Mesothelial cell of epicardium (in vitro differentiated cells): Measurements from ENCODE around the gene MAP4K5. TPM values are rescaled to one million over a fixed set of nuclear protein-coding genes. Genes with fewer than 3 reads are reported as not detected.

Experiments
- DNase-seq, 2 experiments: peaks; one replicate each; pipeline ENCODE4 v3.0.0; 2021; ENCODE audit warnings: low spot score in 2 of 2; ENCODE audit not compliant: unreplicated experiment in 2 of 2
- H3K27ac Mint-ChIP-seq: 2 replicates; pipeline ENCODE4 v1.8.0; 2021; ENCODE audit warnings: mixed read lengths
- H3K27me3 Mint-ChIP-seq: 2 replicates; pipeline ENCODE4 v1.8.0; 2021; ENCODE audit warnings: low read depth, mixed read lengths
- H3K36me3 Mint-ChIP-seq: 2 replicates; pipeline ENCODE4 v1.8.0; 2021; ENCODE audit warnings: mixed read lengths
- H3K4me1 Mint-ChIP-seq: 2 replicates; pipeline ENCODE4 v1.8.0; 2021; ENCODE audit warnings: mixed read lengths
- H3K4me3 Mint-ChIP-seq: 2 replicates; pipeline ENCODE4 v1.8.0; 2021; ENCODE audit warnings: mild to moderate bottlenecking, moderate library complexity, mixed read lengths
- H3K9me3 Mint-ChIP-seq: 2 replicates; pipeline ENCODE4 v1.8.0; 2021; ENCODE audit warnings: mixed read lengths
- total RNA-seq: library from RNA; stranded (reverse); gene quantifications from 3 replicates; pipeline ENCODE4 v1.2.1, GENCODE V29; 2021
- TF ChIP-seq, protein P1 (sequence below): fragments of 200-600 bp; sonication (generic); IDR thresholded peaks from one replicate; pipeline ENCODE4 v1.5.0; 2021; ENCODE audit warnings: antibody characterized with exemption; ENCODE audit not compliant: unreplicated experiment

MAP4K5 gene
- total RNA-seq, 1 donor from 2014 or later: 95.4 TPM

DNA sequence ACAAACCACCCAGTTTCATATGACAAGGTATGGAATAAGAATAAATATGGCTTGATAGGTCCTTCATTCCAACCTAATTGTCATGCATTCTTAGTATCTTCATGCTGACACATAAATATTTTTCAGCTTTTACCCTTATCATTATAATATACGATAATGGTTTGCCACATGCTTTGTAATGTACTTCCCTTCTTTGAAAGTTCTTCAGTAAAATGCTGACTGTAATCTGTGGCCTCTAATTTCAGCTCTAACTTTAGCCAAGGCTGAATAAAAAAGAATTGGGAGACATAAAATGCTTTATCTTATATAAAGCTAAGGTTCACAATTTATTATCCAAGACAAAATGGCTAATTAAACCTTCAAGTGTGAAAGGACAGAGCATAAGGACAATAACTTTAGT, 2.6 kb upstream of the MAP4K5 start:
- TF ChIP-seq, protein P1, sequence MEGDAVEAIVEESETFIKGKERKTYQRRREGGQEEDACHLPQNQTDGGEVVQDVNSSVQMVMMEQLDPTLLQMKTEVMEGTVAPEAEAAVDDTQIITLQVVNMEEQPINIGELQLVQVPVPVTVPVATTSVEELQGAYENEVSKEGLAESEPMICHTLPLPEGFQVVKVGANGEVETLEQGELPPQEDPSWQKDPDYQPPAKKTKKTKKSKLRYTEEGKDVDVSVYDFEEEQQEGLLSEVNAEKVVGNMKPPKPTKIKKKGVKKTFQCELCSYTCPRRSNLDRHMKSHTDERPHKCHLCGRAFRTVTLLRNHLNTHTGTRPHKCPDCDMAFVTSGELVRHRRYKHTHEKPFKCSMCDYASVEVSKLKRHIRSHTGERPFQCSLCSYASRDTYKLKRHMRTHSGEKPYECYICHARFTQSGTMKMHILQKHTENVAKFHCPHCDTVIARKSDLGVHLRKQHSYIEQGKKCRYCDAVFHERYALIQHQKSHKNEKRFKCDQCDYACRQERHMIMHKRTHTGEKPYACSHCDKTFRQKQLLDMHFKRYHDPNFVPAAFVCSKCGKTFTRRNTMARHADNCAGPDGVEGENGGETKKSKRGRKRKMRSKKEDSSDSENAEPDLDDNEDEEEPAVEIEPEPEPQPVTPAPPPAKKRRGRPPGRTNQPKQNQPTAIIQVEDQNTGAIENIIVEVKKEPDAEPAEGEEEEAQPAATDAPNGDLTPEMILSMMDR: no peak
- Mint-ChIP-seq H3K4me1 (peaks cover 23% of the 10 kb centered on the region), H3K36me3 (peaks cover 4% of the 10 kb centered on the region), H3K27ac (no peak overlapping the region), H3K27me3 (peaks cover 2% of the 10 kb centered on the region), H3K4me3 (no peak overlapping the region), H3K9me3 (peaks cover 17% of the 10 kb centered on the region)
- no peak for DNase-seq

DNA sequence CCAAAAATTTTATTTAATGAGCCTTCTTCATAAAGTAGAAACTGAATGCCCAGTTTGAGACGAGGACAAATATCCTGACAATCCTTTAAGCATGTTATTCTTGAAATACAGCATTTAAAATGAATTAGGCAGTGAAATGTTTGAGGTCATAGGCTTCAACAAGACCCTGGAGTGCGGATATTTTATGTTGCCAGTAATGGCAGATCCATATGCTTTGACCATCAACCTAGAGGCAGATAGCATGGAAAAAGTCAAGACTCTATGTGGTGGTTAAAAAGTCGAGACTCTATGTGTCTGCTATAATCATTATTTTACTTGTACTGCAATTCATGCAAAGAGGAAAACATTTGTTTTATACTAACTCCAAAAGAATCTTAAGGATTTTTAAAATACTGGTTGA, 2.0 kb upstream of the MAP4K5 start:
- H3K27ac Mint-ChIP-seq: no peak overlapping the region
- TF ChIP-seq, protein P1: no peak
- peaks cover 29% of the 10 kb centered on the region for H3K4me1 Mint-ChIP-seq
- H3K9me3 Mint-ChIP-seq: peaks cover 17% of the 10 kb centered on the region
- H3K27me3 Mint-ChIP-seq: peaks cover 2% of the 10 kb centered on the region
- H3K4me3 Mint-ChIP-seq: no peak overlapping the region
- no peak for DNase-seq
- peaks cover 4% of the 10 kb centered on the region for H3K36me3 Mint-ChIP-seq

DNA sequence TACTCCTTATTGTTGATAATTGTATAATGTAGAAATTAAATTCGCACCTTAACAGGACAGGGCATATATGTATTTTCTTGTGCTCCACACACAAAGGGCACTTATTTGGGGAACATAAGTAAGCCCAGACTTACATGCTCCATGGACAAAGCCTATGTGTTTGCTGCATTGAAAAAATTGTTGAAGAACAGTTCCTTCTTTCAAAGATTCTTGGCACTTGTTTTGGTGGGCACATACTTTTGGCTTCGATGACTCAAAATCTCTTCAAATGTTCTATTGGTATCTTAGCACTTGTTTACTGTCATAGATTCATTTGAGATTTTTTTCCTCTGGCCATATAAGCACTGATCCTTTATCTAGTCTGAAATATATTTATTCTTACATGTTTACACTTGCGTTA, 1.4 kb upstream of the MAP4K5 start:
- peaks cover 33% of the 10 kb centered on the region for H3K4me1 Mint-ChIP-seq
- peaks cover 4% of the 10 kb centered on the region for H3K36me3 Mint-ChIP-seq
- no peak overlapping the region for H3K4me3 Mint-ChIP-seq
- H3K27me3 Mint-ChIP-seq: peaks cover 2% of the 10 kb centered on the region
- no peak for DNase-seq
- TF ChIP-seq, protein P1: no peak
- H3K27ac Mint-ChIP-seq: no peak overlapping the region
- H3K9me3 Mint-ChIP-seq: peaks cover 17% of the 10 kb centered on the region

DNA sequence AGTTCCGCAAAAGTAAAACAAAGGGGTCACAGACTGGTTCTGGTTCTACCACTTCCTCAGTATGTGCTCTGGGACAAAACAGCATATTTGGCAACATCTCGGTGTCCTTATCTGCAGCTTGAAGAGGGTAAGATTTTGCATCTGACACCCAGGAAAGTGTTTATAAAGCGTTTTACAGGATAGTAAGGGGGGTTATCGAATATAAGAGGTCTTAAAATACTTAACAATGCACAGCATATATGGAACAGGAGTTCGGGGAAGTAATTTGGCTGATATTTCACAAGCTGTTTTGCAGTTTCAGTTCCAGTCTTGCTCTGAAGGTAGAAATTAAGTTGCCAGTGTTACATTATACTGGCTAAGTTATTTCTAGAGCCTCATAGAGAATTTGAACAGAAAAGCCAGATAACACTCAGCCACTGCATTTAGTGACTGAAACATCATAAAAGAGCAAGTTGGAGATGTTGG, 904 bp upstream of the MAP4K5 start:
- Mint-ChIP-seq H3K9me3 (peaks cover 16% of the 10 kb centered on the region), H3K27ac (no peak overlapping the region), H3K4me1 (peaks cover 33% of the 10 kb centered on the region), H3K36me3 (peaks cover 4% of the 10 kb centered on the region), H3K27me3 (peaks cover 2% of the 10 kb centered on the region), H3K4me3 (peak overlapping the region; percentile 91)
- TF ChIP-seq, protein P1: no peak
- no peak for DNase-seq

DNA sequence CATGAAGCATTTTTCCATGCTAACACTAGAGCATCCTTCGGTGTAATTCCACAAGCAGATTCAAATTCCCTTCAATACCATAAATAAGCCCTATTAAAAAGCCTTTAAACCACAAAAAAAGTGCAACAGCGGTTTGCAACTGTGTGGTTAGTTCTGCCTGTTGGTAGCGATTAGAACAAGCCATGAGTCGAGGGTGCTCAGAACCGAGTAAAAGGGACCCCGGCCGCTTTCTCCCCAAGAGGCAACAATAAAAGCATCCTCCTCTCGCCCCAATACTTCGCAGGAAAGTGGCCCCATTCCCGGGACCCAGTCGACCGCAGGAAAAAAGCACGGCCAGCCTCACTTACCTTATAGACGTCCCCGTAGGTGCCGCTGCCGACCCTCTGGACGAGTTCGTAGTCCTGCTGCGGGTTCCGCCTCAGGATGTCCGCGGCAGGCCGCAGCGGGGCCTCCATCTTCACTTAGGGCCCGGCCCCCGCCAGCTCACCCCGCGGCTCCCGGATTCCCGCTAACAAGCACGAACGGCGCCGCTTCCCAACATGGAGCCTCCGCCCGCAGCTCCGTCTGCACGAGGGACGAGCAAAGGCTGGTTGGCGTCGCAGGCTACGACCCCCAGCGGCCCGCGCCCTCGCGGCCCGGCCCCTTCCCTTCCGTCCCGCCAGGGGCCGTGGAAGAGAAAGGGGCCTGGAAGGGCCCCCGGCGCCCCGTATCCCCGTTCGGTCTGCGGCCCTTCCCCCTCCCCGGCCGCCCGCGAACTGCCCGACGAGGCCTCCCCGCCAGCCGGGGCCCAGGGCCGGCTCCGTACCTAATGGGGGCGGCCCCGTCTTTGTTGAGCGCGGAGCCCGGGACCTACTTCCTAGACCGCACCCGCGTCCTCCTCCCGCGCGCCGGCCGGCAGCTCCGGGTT, 521 bp downstream of the MAP4K5 start:
- Mint-ChIP-seq H3K9me3 (peaks cover 6% of the 10 kb centered on the region), H3K27me3 (peaks cover 2% of the 10 kb centered on the region), H3K4me3 (peak overlapping the region; percentile 91), H3K36me3 (peaks cover 1% of the 10 kb centered on the region), H3K27ac (peak overlapping the region; percentile 97), H3K4me1 (peaks cover 37% of the 10 kb centered on the region)
- DNase-seq: peak; percentile 40 to 68
- TF ChIP-seq, protein P1: no peak
